ENCODE measurements around the gene AP3D1. TPM values are rescaled to one million over a fixed set of nuclear protein-coding genes. Genes with fewer than 3 reads are reported as not detected.

The AP3D1 gene
- total RNA-seq, 2 experiments from 2014 or later, result 110 to 127 TPM

DNA sequence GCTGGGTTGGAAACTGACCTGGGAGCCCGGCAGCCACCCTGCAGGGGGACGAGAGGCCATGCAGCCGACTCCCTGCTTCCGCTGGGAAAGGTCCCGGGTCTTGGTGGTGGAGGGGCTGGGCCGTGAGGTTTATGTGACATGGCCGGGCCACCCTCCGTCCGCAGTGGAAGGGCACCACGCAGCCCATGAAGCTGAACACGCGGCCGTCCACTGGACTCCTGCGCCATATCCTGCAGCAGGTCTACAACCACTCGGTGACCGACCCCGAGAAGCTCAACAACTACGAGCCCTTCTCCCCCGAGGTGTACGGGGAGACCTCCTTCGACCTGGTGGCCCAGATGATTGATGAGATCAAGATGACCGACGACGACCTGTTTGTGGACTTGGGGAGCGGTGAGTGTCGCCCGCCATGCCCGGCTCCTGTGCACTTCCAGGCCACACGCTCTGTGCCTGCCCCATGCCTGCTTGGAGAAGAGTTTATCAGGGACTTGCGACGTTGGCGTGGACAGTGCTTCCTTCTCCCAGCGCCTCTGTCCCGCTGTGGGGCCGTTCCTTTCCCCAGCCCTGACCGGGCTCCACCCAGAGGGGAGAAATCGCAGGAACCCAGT lies 39.6 kb upstream of the AP3D1 start:
- DNase-seq, result no peak
- no peaks in the 10 kb centered on the region for H3K9me3 Mint-ChIP-seq (ENCODE audit: low read depth)
- no peak overlapping the region for H3K27ac Mint-ChIP-seq
- CTCF ChIA-PET, result no interaction called here
- no peak for ATAC-seq
- H3K4me3 Mint-ChIP-seq, result no peak overlapping the region
- H3K4me1 Mint-ChIP-seq, result no peaks in the 10 kb centered on the region
- peaks cover 19% of the 10 kb centered on the region for H3K36me3 Mint-ChIP-seq
- no peaks in the 10 kb centered on the region for H3K27me3 Mint-ChIP-seq

DNA sequence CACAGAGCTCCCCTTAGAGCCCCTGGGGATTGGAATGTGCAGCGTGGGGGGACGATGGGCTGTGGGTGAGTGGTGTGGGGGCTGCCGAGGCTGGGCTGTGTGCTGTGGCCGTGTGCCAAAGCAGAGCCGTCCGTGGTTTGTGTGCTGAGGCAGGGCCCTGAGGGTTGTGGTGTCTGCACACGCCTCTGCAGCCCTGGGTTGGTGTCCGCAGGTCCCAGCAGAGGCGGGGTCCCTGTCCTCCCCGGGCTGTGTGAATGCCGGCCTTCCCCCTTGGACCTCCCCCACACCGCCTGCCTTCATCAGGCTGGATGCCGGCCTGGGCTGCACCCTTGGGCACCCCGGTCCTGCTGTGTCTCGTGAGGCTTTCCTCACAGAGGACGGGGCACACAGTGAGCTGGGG lies 38.5 kb upstream of the AP3D1 start:
- CTCF ChIA-PET, result no interaction called here
- Mint-ChIP-seq H3K4me3 (no peak overlapping the region), H3K27ac (no peak overlapping the region), H3K9me3 (ENCODE audit: low read depth) (no peaks in the 10 kb centered on the region), H3K36me3 (peaks cover 25% of the 10 kb centered on the region), H3K27me3 (no peaks in the 10 kb centered on the region), H3K4me1 (no peaks in the 10 kb centered on the region)
- DNase-seq (no peak), ATAC-seq (no peak)

DNA sequence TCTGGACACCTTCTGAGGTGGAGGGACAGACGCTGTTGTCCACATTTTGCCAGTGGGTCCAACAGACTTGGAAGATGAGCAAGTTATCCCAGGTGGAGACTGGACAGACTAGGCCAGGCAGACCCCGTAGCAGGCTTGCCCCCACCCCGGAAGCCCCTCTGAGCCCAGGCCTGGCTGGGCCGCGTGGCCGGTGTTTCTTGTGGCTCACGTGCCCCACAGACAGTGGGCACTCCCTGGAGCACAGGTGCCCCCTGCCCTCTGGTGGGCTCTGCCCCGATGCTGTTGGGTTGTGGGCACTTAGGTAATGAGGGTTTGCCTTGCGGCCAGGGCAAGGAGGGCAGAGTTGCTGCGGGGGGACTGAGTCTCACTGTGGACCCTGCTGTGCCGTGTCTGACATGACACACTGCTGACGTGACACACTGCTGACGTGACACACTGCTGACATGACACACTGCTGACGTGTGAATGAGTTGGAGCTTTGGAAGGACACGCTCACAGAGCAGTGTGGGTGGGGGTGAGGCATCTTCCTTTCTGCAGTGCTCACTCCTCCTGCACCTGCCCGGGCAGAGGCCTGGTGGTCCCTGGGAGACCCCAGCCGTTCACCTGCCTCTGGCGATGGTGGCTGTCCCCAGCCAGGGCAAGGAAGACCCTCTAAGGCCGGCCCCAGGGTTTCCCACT lies 37.5 kb upstream of the AP3D1 start:
- CTCF ChIA-PET, result no interaction called here
- Mint-ChIP-seq H3K9me3 (ENCODE audit: low read depth) (no peaks in the 10 kb centered on the region), H3K27me3 (no peaks in the 10 kb centered on the region), H3K4me1 (peaks cover 5% of the 10 kb centered on the region), H3K27ac (no peak overlapping the region), H3K4me3 (no peak overlapping the region), H3K36me3 (peaks cover 29% of the 10 kb centered on the region)
- no peak for ATAC-seq
- DNase-seq, result no peak

DNA sequence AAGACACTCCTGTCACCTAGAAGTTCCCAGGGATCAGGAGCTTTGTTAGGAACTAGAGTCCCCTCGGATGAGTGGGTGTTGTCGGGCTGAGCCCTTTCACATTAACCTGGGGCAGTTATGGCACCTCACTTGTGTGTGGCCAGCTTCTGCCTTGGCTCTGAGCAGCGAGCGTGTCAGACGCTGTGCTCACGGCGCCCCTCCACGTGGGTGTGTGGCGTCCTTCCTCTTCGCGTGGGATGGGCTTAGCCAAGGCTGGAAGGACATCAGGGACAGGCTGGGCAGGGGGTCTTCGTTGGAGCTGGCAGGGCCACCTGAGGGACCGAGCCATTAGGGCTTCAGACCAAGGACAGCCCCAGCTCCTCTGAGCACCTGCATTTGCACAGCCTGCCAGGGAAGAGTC lies 35.8 kb upstream of the AP3D1 start:
- H3K36me3 Mint-ChIP-seq, result peaks cover 26% of the 10 kb centered on the region
- H3K27me3 Mint-ChIP-seq, result no peaks in the 10 kb centered on the region
- no peak for ATAC-seq
- H3K27ac Mint-ChIP-seq, result no peak overlapping the region
- DNase-seq, result no peak
- no peak overlapping the region for H3K4me3 Mint-ChIP-seq
- H3K9me3 Mint-ChIP-seq (ENCODE audit: low read depth), result no peaks in the 10 kb centered on the region
- CTCF ChIA-PET, result no interaction called here
- peaks cover 11% of the 10 kb centered on the region for H3K4me1 Mint-ChIP-seq

DNA sequence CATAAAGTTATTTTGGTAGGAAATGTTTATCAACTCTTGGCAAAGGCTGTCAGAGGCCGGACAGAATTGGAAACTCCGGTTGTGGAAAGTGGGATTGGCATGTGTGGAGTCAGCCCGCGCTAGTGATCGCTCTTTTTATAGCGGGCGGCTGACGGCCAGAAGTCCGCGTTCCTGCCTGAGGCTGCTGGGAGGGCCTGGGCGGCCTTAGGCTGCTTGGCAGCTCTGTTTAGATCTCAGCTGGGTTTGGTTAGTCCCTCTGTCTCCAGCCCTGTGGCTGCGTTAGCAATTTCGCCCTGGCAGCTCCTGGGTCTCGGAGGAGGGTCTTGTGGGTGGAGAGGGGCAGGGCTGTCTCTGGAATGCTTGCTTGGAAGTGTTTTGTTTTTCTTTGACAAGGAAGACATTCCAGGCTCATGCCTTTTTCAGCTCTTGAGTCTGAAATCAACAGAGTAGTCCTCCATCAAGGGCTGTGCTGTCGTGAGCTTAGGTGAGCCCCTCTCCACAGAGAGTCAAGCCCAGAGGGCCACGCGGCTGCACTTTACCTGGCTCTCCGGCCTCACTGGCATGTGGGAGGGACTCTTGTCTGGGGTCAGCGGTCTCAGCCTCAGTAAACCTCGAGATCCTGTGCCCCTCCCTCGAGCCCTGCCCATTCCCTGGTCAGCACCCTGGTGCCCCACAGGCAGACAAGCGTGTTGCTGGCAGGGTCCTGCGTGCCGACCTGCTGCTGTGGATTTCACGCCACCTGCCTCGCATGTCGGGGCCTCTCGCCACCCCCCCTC lies 34.9 kb upstream of the AP3D1 start:
- ATAC-seq, result no peak
- CTCF ChIA-PET, result interaction anchor here (1.6 kb wide), 1 partner anchor 30 kb away, joined by 3 read pairs; no protein-coding TSS in a partner anchor
- no peak for DNase-seq
- Mint-ChIP-seq H3K27me3 (no peaks in the 10 kb centered on the region), H3K9me3 (ENCODE audit: low read depth) (no peaks in the 10 kb centered on the region), H3K36me3 (peaks cover 21% of the 10 kb centered on the region), H3K27ac (no peak overlapping the region), H3K4me3 (no peak overlapping the region), H3K4me1 (peaks cover 13% of the 10 kb centered on the region)

DNA sequence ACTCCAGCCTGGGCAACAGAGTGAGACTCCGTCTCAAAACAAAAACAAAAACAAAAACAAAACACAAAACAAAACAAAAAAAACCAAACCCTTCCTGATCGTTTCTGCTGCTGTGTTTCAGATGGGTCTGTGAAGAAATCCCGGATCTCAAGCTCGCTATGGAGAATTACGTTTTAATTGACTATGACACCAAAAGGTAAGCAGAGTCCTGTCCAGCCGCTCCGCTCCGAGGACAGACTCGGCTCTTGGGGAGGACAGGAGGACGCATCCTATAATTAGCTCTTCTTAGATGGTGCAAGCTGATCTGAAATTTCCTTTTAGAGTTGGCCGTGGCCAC lies 34.3 kb upstream of the AP3D1 start:
- Mint-ChIP-seq H3K4me1 (peaks cover 13% of the 10 kb centered on the region), H3K36me3 (peaks cover 16% of the 10 kb centered on the region)
- CTCF ChIA-PET, result interaction anchor here (1.6 kb wide), 1 partner anchor 30 kb away, joined by 3 read pairs; no protein-coding TSS in a partner anchor

DNA sequence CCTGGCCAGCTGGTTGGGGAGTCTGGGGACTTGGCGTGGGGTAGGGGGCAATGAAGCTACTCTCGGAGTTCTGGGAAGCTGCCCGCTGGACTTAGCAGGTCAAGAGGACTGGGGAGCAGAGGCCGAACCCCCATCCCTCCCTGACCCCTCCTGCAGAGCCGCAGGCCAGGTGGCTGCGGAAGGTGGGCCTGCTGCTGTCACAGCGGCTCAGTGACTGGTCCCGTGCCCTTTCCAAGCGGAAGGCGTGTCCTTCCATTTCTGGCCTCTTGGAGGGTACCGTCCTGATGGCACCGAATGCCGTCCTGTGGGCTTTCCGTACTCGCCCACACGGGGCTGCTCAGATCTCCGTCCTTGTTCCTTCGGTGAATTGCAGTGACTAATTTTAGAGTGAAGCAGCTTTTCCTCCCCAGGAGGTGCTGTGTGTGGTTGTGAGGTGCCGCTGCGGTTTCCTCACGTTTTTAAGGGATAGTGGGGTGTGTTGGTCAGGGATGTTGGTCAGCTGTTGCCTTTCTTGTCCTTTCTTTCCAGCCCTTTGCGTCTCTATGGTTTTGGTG lies 33.1 kb upstream of the AP3D1 start:
- no peaks in the 10 kb centered on the region for H3K9me3 Mint-ChIP-seq (ENCODE audit: low read depth)
- H3K4me3 Mint-ChIP-seq, result no peak overlapping the region
- no peak overlapping the region for H3K27ac Mint-ChIP-seq
- H3K27me3 Mint-ChIP-seq, result no peaks in the 10 kb centered on the region
- CTCF ChIA-PET, result no interaction called here
- peaks cover 17% of the 10 kb centered on the region for H3K36me3 Mint-ChIP-seq
- ATAC-seq, result no peak
- H3K4me1 Mint-ChIP-seq, result peaks cover 18% of the 10 kb centered on the region
- DNase-seq, result no peak

More for the DNA sequence above, 34.3 kb upstream of the AP3D1 start:
- no peak for DNase-seq
- Mint-ChIP-seq H3K27ac (no peak overlapping the region), H3K9me3 (ENCODE audit: low read depth) (no peaks in the 10 kb centered on the region), H3K4me3 (no peak overlapping the region), H3K27me3 (no peaks in the 10 kb centered on the region)
- no peak for ATAC-seq

DNA sequence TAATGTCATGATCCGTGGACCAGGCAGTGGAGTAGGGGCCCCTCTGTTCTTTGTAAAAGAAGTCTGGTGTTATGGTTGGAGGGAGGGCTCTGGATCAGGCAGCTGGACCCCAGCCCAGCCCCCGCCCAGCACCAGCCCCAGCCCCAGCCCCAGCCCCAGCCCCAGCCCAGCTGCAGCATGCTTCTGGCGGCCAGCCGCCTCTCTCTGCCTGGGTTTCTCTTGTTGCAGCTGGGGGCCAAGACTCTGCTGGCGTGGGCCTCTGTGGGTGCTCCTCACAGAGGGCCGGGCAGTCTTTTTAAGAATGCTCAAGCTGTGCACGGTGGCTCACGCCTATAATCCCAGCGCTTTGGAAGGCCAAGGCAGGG lies 30.2 kb upstream of the AP3D1 start:
- peaks cover 13% of the 10 kb centered on the region for H3K36me3 Mint-ChIP-seq
- no peak overlapping the region for H3K27ac Mint-ChIP-seq
- no peak overlapping the region for H3K4me3 Mint-ChIP-seq
- no peaks in the 10 kb centered on the region for H3K9me3 Mint-ChIP-seq (ENCODE audit: low read depth)
- peaks cover 18% of the 10 kb centered on the region for H3K4me1 Mint-ChIP-seq
- ATAC-seq (no peak), DNase-seq (no peak)
- no peaks in the 10 kb centered on the region for H3K27me3 Mint-ChIP-seq
- CTCF ChIA-PET, result no interaction called here

DNA sequence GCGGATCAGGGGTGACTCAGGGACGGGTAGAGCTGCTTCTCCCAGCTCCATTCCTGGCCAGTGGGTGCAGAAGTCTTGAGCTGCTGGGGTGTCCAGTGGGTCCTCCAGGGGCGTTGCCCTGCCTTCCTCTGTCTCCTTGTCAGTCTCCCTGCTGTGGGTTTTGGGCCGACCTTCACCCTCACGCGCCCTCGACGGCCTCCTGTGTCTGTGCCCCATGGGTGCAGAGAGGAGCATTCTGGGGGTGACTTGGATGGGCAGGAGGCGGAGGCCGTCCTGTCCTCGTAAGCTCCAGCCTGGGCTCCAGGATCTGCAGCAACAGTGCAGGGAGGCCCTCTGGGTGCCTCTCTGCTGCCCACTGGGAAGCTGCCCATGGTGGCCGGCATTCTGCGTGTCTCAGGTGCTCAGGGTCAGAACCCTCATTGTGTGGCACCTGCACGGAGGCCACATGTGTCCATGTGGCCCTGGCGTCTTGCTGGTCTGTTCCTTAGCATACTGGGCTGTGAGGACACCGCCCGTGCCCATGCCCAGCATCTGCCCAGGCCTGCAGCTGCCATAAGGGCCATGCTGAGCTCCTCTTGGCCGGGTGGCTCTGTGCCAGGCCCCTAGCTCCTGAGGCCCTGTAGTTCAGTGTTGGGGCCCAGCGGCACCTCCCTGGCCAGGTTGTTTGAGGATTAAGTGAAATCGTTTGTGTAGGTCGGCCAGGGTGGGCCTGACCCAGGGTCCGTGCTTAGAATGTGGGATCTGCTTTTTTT lies 29.7 kb upstream of the AP3D1 start:
- DNase-seq (no peak), ATAC-seq (no peak)
- H3K9me3 Mint-ChIP-seq (ENCODE audit: low read depth), result no peaks in the 10 kb centered on the region
- no peak overlapping the region for H3K27ac Mint-ChIP-seq
- CTCF ChIA-PET, result no interaction called here
- no peak overlapping the region for H3K4me3 Mint-ChIP-seq
- no peaks in the 10 kb centered on the region for H3K27me3 Mint-ChIP-seq
- H3K36me3 Mint-ChIP-seq, result peaks cover 13% of the 10 kb centered on the region
- H3K4me1 Mint-ChIP-seq, result peaks cover 18% of the 10 kb centered on the region

DNA sequence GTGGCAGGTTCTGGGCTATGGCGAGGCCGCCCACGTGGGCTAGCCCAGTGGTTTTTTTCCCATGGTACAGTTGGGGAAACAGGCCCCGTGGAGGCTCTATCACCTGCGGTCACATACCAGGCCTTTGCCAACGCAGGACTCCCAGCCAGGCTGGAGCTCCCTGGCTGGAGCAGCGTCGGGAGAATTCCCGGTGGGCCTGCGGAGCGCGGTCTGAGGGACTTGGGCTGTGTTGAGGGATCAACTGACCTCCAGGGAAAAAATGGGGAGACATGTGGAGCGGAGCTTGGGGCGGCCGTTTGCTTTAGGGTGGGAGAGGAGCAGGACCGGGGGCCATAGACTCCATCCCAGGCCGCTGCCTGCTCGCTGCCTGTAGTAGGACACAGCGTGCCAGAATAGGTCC lies 28.7 kb upstream of the AP3D1 start:
- Mint-ChIP-seq H3K27ac (no peak overlapping the region), H3K36me3 (peaks cover 6% of the 10 kb centered on the region), H3K4me3 (no peak overlapping the region), H3K9me3 (ENCODE audit: low read depth) (no peaks in the 10 kb centered on the region), H3K4me1 (peaks cover 18% of the 10 kb centered on the region), H3K27me3 (no peaks in the 10 kb centered on the region)
- DNase-seq (no peak), ATAC-seq (no peak)
- CTCF ChIA-PET, result no interaction called here

DNA sequence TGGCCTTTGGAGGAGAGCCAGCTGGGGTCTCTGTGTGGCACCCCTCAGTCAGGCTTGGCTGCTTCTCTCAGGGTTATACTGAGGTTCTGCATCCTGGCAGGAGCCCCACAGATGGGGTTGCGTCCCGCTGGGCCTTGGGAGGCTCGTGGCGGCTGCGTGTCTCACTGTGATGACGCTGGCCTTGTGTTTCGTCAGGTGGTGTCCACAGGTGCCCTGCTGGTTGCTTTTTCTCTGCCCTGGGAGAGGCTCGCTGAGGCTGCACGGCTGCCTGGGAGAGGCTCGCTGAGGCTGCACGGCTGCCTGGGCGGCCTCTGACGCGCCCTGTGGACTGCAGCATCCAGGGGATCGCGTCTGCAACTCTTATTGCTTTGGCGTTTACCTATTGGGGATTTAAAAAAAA lies 27.7 kb upstream of the AP3D1 start:
- H3K4me3 Mint-ChIP-seq, result no peak overlapping the region

DNA sequence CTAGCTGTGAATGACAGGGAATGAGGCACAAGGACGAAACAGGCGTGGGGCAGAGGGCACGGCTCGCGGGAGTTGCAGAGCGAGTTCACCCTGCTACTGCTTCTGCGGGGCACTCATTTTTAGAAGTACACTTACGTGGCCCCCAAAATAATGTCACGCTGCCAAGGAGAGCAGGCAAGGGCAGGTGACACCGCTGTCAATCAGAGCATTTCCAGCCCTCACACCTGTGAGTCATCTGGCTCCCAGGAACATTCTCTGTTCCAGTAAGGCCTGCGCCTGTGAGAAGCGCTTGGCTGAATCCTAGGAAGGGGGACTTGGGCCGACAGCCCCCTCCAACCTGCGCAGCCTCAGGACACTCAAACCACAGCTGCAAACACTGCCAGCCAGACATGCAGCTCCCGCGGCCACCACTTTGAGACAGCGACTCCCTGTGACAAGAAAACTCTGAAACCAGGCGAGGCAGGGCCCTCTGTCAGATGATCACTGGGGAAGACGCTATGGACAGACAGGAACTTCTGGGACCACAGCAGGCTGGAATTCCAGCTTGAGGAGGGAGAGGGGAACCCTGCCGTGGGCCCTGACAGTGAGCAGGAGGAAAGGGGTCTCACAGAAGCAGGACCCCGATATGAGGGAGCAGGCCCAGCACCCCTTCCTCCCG lies 25.1 kb upstream of the AP3D1 start:
- peaks cover 13% of the 10 kb centered on the region for H3K36me3 Mint-ChIP-seq
- ATAC-seq, result no peak
- CTCF ChIA-PET, result no interaction called here
- H3K27me3 Mint-ChIP-seq, result no peaks in the 10 kb centered on the region
- peaks cover 16% of the 10 kb centered on the region for H3K4me1 Mint-ChIP-seq
- H3K4me3 Mint-ChIP-seq, result no peak overlapping the region
- H3K9me3 Mint-ChIP-seq (ENCODE audit: low read depth), result no peaks in the 10 kb centered on the region
- DNase-seq, result no peak
- H3K27ac Mint-ChIP-seq, result no peak overlapping the region

More for the DNA sequence above, 27.7 kb upstream of the AP3D1 start:
- Mint-ChIP-seq H3K9me3 (ENCODE audit: low read depth) (no peaks in the 10 kb centered on the region), H3K27me3 (no peaks in the 10 kb centered on the region), H3K27ac (no peak overlapping the region), H3K36me3 (peaks cover 7% of the 10 kb centered on the region), H3K4me1 (peaks cover 16% of the 10 kb centered on the region)
- DNase-seq (no peak), ATAC-seq (no peak)
- CTCF ChIA-PET, result interaction anchor here (1.6 kb wide), 1 partner anchor 10 kb away, joined by 4 read pairs; no protein-coding TSS in a partner anchor

DNA sequence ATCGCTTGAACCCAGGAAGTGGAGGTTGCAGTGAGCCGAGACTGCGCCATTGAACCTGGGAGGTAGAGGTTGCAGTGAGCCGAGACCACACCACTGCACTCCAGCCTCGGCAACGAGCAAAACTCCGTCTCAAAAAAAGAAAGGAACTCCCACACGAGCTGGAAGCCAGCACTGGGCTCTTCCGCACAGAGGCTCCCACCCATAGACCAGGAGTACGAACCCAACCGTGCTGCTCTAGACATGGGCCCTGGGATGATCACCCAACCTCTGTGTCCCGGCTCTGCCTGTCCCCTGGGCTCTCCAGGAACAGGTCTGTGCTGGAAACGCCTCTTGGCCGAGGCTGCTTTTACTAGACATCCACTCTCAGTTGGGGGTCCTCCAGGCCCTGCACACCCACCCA lies 24.4 kb upstream of the AP3D1 start:
- Mint-ChIP-seq H3K27ac (no peak overlapping the region), H3K36me3 (peaks cover 13% of the 10 kb centered on the region), H3K27me3 (no peaks in the 10 kb centered on the region), H3K4me1 (peaks cover 23% of the 10 kb centered on the region), H3K9me3 (ENCODE audit: low read depth) (no peaks in the 10 kb centered on the region), H3K4me3 (no peak overlapping the region)
- CTCF ChIA-PET, result no interaction called here
- ATAC-seq (no peak), DNase-seq (no peak)
